Measurements from ENCODE around the gene TSPYL4.

The TSPYL4 gene

DNA sequence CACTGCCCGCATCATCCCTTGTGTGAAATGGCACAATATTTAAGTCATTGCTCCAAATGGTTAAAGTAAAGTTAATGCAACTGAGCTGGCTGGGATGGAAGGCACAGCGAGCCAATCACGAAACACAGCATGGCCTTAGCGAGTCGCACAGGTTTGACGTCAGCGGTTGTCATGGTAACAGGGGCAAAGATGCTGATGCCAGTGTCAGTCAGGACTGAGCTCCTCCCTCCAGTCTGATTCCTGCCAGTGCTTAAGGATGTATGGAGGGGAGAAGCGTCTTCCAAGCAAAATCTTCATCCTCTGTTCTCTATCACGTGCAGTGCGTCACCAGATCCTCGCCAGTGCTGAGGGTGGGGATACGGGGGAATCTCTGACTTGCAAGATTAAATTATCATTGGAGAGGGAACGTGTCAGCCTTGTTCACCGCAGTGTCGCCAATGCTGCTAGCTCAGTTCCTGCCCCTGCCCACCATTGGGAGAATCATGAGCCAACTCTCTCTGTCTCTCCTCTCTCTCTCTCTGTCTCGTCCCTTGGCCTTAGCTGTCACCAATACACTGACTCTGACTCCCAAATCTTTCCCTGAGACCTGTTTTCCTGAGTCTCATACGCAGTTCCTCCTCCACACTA lies 24.5 kb downstream of the TSPYL4 start:
- DNase-seq (ENCODE audit: low spot score) = no peak

DNA sequence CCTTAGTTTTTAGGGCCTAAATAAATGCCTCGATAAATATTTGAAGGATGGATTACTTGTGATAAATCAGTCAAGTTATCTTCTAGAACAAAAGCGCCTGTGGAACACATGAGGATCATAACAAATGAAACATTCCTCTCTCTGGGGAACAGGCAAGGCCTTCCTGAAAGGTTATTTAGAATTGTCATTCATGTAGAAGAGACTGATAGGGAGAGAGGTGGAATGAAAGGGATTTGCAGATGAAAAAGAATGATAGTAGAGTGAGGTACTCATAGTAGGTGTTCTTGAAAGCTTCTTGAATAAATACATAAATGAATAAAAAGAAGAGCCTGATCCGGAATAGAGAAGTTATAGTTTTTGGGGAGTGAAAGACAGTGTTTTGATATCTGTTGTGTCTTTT lies 30.5 kb downstream of the TSPYL4 start:
- DNase-seq (ENCODE audit: low spot score) = no peak

DNA sequence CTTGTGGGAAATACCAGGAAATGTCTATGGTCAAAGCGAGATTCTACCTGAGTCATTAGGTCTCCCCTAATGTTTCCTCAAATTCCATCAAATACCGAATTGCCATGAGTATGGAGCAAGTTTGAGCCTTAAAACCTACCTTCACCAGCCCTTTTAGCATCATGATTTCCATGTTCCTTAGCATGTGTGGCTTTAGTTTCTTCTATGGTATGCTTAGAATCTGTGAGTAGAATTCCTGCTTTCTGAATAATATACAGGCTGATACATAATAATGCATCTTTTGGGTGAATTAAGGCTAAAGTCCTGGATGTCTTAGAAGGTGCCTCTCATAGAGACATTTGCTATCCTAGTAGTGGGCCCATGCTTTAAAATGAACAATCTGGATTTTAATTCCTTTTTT lies 32.0 kb downstream of the TSPYL4 start:
- DNase-seq (ENCODE audit: low spot score) = no peak

DNA sequence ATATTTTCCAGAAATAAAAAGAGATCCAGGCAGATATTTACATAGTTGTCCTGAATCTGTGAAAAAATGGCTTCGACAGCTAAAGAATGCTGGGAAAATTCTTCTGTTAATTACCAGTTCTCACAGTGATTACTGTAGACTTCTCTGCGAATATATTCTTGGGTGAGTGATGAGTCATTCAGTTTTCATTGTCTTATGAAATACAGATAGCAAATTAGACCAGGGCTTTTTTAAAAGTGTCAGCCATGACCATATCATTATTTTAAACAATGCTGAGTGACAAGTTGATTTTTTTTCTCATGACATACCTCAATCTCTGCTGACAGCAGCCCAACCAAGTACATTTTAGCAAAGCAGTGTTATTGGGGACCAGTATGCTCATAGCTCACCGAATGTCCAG lies 32.8 kb downstream of the TSPYL4 start:
- DNase-seq (ENCODE audit: low spot score) = no peak

DNA sequence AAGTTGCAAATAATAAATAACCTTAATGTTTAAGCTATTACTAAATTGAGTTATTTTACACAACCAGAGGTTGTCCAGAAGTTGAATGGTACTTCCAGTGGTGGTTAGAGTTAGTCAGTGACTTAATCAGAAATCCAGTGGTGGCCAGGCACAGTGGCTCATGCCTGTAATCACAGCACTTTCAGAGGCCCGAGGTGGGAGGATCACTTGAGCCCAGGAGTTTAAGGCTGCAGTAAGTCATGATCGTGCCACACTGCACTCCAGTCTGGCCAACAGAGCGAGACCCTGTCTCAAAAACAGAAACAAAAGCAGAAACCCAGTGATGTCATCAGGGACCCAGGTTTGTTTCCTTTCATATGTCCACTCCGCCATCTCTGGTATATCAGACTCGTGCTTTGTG lies 35.0 kb downstream of the TSPYL4 start:
- DNase-seq (ENCODE audit: low spot score) = no peak

DNA sequence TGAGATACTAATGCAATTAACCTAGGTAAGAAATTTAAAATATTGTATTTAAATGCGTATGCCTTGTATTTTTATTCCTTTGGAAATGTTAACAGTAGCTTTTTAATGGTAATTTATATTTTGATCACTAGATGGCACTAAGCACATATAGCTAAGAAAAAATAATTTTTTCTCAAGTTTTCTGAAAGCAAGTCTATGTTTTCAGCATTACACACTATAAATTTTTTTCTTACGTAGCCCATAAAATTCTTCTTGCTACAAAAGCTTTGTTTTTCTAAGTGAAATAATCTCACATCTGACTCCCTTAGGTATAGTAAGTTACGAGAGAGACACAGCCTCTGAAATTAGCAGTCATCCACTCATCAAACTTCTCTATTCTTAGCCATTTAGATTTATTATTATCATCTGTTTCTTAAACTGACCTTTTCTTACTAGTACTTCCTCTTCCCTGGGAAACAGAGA lies 35.7 kb downstream of the TSPYL4 start:
- DNase-seq (ENCODE audit: low spot score) = peak; percentile 42

DNA sequence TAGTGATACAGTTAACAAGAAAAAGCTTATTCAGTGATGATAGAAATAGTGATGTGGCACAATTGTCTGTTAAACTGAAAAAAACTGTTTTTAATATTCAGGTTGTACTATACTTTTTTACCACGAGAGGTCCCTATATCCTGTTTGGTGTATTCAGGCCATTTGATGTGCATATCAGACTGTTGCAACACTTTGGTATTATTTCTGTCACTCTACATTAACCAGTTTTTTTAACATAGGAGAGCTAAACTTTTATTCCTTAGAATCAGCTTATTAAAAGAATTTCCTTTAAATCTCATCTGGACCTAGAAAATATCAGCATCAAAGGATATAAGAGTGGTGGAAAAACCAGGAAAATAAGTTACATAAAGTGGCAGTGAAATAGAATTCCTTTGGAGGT lies 36.8 kb downstream of the TSPYL4 start:
- peak; percentile 47 for DNase-seq (ENCODE audit: low spot score)

DNA sequence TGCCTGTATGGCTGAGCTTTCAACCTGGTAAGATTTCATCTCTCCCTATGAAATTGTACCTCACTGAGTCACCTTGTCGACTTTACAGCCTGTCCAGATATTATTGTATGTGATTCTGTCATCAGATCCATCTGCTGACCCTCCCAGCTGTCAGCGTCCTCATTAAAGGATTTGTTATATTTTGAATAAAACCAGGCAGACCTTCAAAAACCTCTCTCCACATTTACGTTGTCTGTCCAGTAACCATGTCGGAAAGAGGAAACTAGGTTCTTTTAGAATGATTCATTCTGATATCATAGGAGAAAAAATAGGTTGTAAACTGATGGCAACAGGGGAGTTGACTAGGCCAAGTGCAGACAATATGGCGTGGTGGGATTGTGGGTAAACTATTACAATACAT lies 38.5 kb downstream of the TSPYL4 start:
- no peak for DNase-seq (ENCODE audit: low spot score)

DNA sequence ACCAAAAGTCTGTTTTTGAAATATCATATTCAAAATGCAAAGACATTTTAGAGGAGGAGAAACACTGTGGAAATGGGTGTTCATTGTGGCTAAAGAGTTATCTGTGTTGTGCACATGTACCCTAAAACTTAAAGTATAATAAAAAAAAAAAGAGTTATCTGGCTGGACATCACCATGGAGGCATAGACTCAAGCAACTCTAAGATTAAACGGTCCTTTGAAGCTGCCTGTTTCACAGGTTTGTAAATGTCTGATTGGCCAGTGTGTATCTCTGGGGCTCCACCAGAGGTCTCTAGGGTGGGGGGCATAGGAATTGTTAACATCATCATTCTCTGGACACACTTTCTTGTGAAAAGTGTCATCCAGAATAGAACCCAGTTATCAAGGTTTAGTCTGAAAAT lies 39.2 kb downstream of the TSPYL4 start:
- no peak for DNase-seq (ENCODE audit: low spot score)

DNA sequence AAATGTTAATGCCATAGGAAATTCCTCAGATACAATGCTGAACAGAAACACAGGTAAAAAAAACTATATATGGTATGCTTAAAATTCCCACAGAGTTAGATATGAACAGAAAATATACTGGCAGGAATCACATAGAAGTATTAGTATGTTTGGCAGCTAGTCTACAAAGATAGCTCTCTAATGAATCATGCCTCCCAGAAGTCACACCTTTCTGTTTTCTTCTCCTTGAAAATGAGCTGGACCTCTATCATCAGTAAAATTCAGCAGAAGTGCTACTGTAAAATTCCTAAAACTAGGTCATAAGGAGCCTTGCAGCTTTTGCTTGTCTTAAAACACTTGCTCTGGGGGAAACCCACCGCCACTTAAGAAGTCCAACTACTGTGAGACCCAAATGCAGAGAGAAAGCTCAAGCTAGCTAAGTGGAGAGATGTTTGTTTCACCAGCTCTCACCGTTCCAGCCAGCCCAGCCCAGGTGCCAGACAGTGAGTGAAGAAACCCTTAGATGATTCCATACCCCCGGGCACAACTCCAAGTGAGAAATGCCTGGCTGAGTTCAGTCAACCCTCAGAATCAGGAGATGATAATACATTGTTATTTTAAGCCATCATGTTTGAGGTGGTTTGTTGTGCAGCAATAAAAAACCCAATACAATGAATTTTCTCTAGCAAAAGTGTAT lies 43.0 kb downstream of the TSPYL4 start:
- DNase-seq (ENCODE audit: low spot score) = no peak

DNA sequence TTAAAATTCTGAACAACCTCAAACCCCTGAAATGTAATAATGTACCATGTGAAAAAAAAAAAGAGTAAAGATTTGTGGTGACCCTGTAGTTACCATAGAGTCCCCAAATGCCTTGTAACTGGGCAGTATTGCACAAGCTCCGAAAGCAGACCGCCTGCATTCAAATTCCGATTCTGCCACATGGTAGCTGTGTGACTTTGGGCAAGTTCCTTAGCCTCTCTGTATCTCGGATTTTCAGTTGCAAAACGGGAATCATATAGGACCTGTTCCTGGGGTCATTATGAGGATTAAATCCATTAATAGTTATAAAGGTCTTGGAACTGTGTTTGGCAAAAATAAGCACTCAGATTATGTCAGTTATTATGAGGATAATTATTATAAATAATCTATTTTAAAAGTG lies 43.6 kb downstream of the TSPYL4 start:
- no peak for DNase-seq (ENCODE audit: low spot score)

DNA sequence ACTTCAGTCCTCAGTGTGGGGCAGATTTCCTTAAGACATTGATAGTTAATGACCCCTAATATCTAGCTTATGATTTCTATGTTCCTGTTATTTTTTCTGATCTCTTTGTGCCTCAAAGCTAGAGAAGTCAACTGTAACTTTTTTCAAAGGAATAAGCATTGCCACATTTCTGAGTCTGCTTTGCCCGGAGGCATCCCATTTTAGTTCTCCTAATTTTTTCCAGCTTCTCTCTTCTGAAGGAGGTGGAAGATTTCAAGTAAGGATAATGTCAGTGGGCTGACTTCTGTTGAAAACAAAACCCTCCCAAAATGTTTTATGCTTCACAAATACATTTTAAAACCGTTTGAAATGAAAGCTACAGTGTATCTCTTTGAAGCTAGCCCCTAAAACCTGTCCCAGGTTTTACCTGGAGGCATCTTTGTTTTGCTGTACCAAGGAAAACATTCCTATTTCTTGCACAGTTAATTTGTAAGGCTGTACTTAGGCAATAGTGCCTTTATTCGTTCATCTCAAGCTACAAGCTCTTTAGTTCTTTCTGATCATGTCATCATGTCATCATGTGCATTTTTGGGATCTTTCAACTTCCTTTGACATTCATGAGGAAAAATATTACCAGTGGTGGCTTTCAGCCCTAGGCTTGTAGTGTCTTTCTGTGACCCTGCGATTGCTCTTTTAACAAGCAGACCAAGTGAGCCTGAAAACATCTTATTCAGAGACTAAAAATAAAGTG lies 45.7 kb downstream of the TSPYL4 start:
- no peak for DNase-seq (ENCODE audit: low spot score)

DNA sequence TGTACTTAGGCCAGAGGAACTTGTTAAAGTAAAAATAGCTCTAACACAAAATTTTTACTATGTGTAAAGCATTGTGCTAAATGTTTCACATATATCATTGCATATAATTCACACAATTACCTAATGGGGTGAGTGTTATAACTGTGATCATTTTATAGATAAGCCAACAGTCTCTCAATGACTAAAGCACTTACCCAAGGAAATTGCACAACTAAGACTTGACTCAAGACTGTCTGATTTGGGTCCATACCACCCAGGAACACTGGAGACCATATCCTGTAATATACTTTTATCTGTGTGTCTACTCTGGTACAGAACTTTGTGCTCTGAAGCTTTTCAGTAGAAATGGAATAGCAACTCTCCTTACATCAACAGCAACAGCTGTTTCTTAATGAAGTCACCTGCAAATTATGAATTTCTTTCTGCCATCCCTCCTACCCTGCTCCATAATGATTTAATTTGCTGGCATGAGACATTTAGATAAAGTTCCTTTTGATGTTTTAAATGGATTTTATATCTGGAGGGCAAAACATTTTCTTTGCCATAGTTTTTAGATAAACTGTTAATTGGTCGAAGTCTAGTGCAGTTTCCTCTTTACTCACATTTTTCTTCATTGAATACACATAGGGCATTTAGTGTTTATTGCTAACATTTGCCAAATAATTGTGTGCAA lies 47.5 kb downstream of the TSPYL4 start:
- DNase-seq (ENCODE audit: low spot score) = no peak

DNA sequence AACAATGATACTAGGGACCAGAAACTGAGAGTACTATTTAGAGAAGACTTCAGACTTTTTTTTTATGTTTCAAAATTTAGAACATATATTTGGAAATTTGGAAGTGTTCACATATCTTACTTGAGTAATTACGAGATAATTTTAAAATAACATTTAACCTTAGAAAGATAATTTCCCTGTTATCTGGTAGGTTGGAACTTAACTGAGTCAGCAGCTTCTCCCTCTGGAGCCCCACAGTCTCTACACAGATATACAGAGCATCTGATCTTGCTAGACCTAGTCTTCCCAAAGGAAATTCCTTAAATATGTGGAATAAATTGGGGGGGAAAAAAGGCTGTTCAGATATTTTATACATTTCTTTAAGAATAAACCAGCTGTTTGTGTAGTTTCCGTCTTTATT lies 48.6 kb downstream of the TSPYL4 start:
- DNase-seq (ENCODE audit: low spot score) = no peak

DNA sequence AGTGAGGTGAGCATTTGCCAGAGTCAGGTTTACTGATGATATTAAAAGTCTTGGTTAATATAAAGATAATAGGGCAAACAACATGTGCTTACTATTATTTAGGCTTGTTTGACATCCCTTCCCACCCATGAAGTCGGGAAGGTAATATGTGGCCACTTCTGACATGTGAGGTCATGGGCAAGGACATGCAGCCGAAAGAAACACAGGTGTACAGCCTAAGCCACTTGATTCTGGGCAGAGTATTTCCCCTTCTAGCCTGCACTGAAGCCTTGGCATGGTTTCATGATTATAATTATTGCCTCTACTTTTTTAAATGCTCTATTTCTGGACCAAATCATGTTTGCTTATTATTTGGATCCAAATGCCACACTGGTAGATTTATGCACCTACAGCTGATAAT lies 52.3 kb downstream of the TSPYL4 start:
- DNase-seq (ENCODE audit: low spot score) = no peak

DNA sequence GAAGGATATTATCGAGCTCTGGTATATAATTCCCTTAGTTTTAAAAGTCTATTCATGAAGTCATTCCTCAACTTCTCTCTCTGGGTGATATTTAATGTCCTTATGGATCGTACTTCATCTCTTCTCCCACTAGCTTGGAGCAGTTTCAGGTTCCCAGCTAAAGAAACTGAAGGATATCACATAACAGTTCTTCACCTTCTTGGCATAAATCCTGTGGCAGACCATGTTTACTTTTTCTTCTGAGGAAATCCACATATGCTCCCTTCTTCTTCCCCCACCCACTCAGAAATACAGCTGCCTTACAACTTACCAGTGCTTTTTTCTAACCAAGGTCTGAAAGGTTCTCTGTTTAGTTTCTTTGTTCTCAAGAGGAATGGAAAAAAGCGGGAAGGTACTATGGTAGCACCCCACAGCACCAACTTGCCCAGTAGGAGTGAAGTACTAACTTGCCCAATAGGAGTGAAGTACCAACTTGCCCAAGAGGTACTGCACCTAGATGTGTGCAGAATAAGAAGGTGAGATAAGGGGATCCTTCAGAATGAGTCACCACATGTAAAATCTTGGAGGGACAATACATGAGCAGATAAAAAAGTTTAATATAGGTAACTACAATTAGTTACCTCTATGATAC lies 53.1 kb downstream of the TSPYL4 start:
- no peak for DNase-seq (ENCODE audit: low spot score)
